ENCODE data around the gene GDPGP1. TPM values are rescaled to one million over a fixed set of nuclear protein-coding genes. Genes with fewer than 3 reads are reported as not detected.

GDPGP1 gene
- polyA plus RNA-seq, 2 of the 4 experiments (the other 2 are of a cell fraction), result 4.4 to 5.7 TPM

DNA sequence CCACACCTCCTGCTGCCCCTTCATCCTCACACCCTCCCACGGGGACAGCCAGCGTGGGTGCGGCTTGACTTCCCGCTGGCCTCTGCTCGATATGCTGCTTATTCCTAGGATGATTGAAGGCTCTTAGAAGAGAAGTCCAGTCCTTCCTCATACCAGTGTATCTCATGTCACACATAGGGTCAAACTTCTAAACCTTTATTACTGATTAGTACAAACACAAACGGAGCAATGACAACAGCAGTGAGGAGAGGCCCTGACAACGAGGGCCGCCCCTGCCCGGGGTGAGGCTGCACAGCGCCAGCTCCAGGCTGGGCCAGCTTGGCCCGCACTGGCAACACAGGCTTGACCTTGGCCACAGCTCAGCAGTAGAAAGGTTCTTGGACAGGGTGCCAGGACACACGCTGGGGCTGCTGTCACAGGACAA lies 3.9 kb upstream of the GDPGP1 start (continued):
- TF ChIP-seq, protein P1, sequence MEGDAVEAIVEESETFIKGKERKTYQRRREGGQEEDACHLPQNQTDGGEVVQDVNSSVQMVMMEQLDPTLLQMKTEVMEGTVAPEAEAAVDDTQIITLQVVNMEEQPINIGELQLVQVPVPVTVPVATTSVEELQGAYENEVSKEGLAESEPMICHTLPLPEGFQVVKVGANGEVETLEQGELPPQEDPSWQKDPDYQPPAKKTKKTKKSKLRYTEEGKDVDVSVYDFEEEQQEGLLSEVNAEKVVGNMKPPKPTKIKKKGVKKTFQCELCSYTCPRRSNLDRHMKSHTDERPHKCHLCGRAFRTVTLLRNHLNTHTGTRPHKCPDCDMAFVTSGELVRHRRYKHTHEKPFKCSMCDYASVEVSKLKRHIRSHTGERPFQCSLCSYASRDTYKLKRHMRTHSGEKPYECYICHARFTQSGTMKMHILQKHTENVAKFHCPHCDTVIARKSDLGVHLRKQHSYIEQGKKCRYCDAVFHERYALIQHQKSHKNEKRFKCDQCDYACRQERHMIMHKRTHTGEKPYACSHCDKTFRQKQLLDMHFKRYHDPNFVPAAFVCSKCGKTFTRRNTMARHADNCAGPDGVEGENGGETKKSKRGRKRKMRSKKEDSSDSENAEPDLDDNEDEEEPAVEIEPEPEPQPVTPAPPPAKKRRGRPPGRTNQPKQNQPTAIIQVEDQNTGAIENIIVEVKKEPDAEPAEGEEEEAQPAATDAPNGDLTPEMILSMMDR (IDR thresholded peaks at IDR 0.05), result no peak
- no peak for TF ChIP-seq JUN (IDR thresholded peaks at IDR 0.05)

DNA sequence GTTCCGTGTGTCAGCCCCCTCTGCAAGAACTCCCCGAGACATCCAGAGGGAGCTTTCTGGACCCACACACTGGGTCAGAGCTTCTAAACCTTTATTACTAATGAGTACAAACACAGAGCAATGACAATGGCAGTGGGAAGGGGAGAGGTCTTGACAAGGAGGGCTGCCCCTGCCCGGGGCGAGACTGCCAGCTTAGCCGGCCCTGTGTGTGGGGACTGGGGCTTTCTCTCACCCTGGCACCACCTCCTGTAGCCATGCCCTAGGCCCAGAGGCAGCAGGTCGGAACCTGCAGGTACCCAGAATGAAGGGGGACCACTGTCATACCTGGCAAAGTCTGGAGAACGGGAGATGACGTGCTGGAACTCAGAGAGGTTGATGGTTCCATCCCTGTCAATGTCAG lies 3.4 kb upstream of the GDPGP1 start:
- Histone ChIP-seq H3K9me3 (no peaks in the 10 kb centered on the region), H3K4me2 (no peak overlapping the region), H3K27ac (no peak overlapping the region), H3K4me1 (peaks cover 26% of the 10 kb centered on the region), H3K4me3 (no peak overlapping the region)
- ATAC-seq, result no peak
- no peak for FAIRE-seq
- CTCF ChIA-PET, result interaction anchor here (1.4 to 36.4 kb wide), 4 partner anchors 17 to 332 kb away, joined by 4 to 732 read pairs (median 146); partner anchors contain the start of gene TTLL13
- WGBS (ENCODE audit: missing lambda C conversion rate), result 82% methylated on average over 8 of the region's 8 CpGs
- DNase-seq (ENCODE audit: low read depth in 1 of 2, low spot score in 1 of 2), result no peak
- POLR2A ChIA-PET, result interaction anchor here (0.9 kb wide), 1 partner anchor 87 kb away, joined by 3 read pairs; no protein-coding TSS in a partner anchor
- TF ChIP-seq MYC (IDR thresholded peaks at IDR 0.05; ENCODE audit: borderline replicate concordance, low read length), result no peak
- TF ChIP-seq ZSCAN20 (CRISPR knock-in tag; IDR thresholded peaks at IDR 0.05), result no peak
- TF ChIP-seq, protein P1 (IDR thresholded peaks at IDR 0.05), result no peak
- TF ChIP-seq POLR2A (IDR thresholded peaks at IDR 0.05; ENCODE audit: low read length), result no peak
- TF ChIP-seq RNF2 (IDR thresholded peaks at IDR 0.05; ENCODE audit: borderline replicate concordance, low read depth), result no peak
- TF ChIP-seq NFE2L2 (conservative IDR thresholded peaks at IDR 0.05; ENCODE audit: low read length), result no peak
- TF ChIP-seq HOXB5 (CRISPR knock-in tag; IDR thresholded peaks at IDR 0.05), result no peak
- no peak for TF ChIP-seq NPAS2 (CRISPR knock-in tag; IDR thresholded peaks at IDR 0.05; ENCODE audit: borderline replicate concordance)
- TF ChIP-seq SREBF2 (IDR thresholded peaks at IDR 0.05), result no peak
- TF ChIP-seq, protein P2, sequence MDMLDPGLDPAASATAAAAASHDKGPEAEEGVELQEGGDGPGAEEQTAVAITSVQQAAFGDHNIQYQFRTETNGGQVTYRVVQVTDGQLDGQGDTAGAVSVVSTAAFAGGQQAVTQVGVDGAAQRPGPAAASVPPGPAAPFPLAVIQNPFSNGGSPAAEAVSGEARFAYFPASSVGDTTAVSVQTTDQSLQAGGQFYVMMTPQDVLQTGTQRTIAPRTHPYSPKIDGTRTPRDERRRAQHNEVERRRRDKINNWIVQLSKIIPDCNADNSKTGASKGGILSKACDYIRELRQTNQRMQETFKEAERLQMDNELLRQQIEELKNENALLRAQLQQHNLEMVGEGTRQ (IDR thresholded peaks at IDR 0.05), result no peak

DNA sequence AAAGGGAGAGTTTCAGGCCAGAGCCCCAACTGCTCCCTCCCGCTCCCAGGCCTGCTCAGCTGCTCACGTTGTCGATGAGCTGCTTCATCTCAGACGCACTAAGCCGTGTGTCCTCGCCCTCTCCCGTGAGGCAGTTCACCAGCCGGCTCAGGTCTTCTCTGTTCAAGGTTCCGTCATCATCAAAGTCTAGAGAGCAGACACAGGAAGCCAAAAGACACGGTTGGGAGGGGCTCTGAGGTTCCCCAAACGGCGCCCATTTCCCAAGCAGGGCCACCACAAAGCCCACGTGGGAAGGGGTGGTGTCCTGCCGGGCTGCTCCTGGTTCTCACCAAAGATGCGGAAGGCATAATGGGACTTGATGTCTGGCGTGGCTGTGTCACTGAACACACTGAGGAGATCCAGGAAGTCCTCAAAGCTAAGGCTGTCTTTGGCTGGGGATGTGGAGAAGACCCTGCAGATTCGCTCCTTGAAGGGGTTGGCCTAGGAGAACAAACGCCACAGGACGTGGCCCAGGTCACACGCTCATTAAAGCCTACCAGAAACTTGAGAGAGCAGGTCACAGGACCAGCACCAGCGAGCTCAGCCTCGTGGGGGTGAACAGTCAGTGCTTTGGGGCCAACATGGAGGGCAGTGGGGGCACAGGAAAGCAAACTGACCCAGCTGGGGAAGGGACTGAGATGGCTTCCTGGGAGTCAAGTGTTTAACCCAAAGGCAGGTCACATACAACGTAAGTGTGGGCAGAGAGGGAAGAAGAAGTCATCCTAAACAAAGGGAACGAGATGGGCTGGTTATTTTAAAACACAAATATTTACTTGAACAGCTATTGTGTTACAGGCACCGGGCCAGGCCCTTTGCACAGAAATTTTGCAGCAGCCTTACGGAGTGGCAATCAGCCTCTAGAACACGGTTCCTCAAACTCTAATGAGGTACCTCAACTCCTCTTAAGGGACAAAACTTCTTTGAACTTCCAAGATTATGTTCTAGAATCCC lies 2.7 kb upstream of the GDPGP1 start:
- Histone ChIP-seq H3K27ac (peak overlapping the region in 1 of 2 experiments; percentile 90; a peak in 1 of 6 replicates), H3K9me3 (no peaks in the 10 kb centered on the region), H3K4me2 (peak overlapping the region; percentile 93), H3K4me3 (no peak overlapping the region), H3K4me1 (peaks cover 26% of the 10 kb centered on the region)
- ChIA-PET POLR2A (interaction anchor here (0.6 to 0.9 kb wide), 2 partner anchors 11 to 88 kb away, joined by 3 read pairs; no protein-coding TSS in a partner anchor), CTCF (interaction anchor here (1.3 to 36.4 kb wide), 8 partner anchors 11 to 333 kb away, joined by 3 to 732 read pairs (median 6); partner anchors contain the start of gene TTLL13)
- ATAC-seq (no peak), DNase-seq (ENCODE audit: low read depth in 1 of 2, low spot score in 1 of 2) (no peak), FAIRE-seq (no peak)
- TF ChIP-seq, protein P3, sequence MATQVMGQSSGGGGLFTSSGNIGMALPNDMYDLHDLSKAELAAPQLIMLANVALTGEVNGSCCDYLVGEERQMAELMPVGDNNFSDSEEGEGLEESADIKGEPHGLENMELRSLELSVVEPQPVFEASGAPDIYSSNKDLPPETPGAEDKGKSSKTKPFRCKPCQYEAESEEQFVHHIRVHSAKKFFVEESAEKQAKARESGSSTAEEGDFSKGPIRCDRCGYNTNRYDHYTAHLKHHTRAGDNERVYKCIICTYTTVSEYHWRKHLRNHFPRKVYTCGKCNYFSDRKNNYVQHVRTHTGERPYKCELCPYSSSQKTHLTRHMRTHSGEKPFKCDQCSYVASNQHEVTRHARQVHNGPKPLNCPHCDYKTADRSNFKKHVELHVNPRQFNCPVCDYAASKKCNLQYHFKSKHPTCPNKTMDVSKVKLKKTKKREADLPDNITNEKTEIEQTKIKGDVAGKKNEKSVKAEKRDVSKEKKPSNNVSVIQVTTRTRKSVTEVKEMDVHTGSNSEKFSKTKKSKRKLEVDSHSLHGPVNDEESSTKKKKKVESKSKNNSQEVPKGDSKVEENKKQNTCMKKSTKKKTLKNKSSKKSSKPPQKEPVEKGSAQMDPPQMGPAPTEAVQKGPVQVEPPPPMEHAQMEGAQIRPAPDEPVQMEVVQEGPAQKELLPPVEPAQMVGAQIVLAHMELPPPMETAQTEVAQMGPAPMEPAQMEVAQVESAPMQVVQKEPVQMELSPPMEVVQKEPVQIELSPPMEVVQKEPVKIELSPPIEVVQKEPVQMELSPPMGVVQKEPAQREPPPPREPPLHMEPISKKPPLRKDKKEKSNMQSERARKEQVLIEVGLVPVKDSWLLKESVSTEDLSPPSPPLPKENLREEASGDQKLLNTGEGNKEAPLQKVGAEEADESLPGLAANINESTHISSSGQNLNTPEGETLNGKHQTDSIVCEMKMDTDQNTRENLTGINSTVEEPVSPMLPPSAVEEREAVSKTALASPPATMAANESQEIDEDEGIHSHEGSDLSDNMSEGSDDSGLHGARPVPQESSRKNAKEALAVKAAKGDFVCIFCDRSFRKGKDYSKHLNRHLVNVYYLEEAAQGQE (IDR thresholded peaks at IDR 0.05), result no peak
- TF ChIP-seq ESRRA (IDR thresholded peaks at IDR 0.05; ENCODE audit: borderline replicate concordance, low read length) (no peak), ZNF302 (CRISPR knock-in tag; IDR thresholded peaks at IDR 0.05) (no peak), ZC3H11A (IDR thresholded peaks at IDR 0.05) (no peak), NPAS2 (CRISPR knock-in tag; IDR thresholded peaks at IDR 0.05; ENCODE audit: borderline replicate concordance) (no peak), HDAC2 (IDR thresholded peaks at IDR 0.05) (no peak), CEBPB (IDR thresholded peaks at IDR 0.05) (no peak), EP300 (IDR thresholded peaks at IDR 0.05) (no peak), FOSL2 (IDR thresholded peaks at IDR 0.05) (no peak), FOSL2 (CRISPR knock-in tag; IDR thresholded peaks at IDR 0.05) (no peak), SMC3 (IDR thresholded peaks at IDR 0.05) (no peak), HOXB13 (CRISPR knock-in tag; IDR thresholded peaks at IDR 0.05; ENCODE audit: low read depth) (no peak), FOXS1 (CRISPR knock-in tag; IDR thresholded peaks at IDR 0.05) (no peak), SREBF2 (IDR thresholded peaks at IDR 0.05) (no peak), HEYL (CRISPR knock-in tag; IDR thresholded peaks at IDR 0.05) (no peak)
- 75% methylated on average over 27 of the region's 27 CpGs for WGBS (ENCODE audit: missing lambda C conversion rate)
